Adipocyte (in vitro differentiated cells): Measurements from ENCODE around the gene TIAM1.
A peak's percentile ranks its signal among the peaks of the same experiment; 100 is the strongest.

Source experiments
- DNase-seq: peaks from one replicate; pipeline ENCODE4 v3.0.0-alpha.2; 2015; ENCODE audit warnings: low read depth
- H3K27me3 ChIP-seq: replicated peaks from 2 replicates; pipeline ENCODE4 v1.7.0; 2013; ENCODE audit warnings: mild to moderate bottlenecking, low read length, moderate library complexity; ENCODE audit not compliant: control insufficient read depth, insufficient read depth
- H3K36me3 ChIP-seq: 2 replicates; pipeline ENCODE4 v1.7.0; 2013; ENCODE audit warnings: low read length, mild to moderate bottlenecking, moderate library complexity; ENCODE audit not compliant: control insufficient read depth, insufficient read depth, severe bottlenecking
- H3K4me1 ChIP-seq: 2 replicates; pipeline ENCODE4 v1.7.0; 2013; ENCODE audit warnings: mild to moderate bottlenecking, low read length, moderate library complexity; ENCODE audit not compliant: control insufficient read depth, insufficient read depth
- H3K4me3 ChIP-seq: 2 replicates; pipeline ENCODE4 v1.7.0; 2013; ENCODE audit warnings: mild to moderate bottlenecking, low read length, moderate library complexity
- H3K9ac ChIP-seq: 2 replicates; pipeline ENCODE4 v1.7.0; 2013; ENCODE audit warnings: mild to moderate bottlenecking, low read length, moderate library complexity
- H3K9me3 ChIP-seq: 2 replicates; pipeline ENCODE4 v1.7.0; 2013; ENCODE audit warnings: mild to moderate bottlenecking, low read length, moderate library complexity; ENCODE audit not compliant: control insufficient read depth

TIAM1 gene

GRCh38 chr21:31295676-31296075, 48.4 kb downstream of the TIAM1 start:
- Histone ChIP-seq H3K9ac (no peak overlapping the region), H3K27me3 (no peaks in the 10 kb centered on the region), H3K4me1 (peaks cover 19% of the 10 kb centered on the region), H3K36me3 (no peaks in the 10 kb centered on the region), H3K9me3 (no peaks in the 10 kb centered on the region), H3K4me3 (no peak overlapping the region)
- DNase-seq = no peak

DNA sequence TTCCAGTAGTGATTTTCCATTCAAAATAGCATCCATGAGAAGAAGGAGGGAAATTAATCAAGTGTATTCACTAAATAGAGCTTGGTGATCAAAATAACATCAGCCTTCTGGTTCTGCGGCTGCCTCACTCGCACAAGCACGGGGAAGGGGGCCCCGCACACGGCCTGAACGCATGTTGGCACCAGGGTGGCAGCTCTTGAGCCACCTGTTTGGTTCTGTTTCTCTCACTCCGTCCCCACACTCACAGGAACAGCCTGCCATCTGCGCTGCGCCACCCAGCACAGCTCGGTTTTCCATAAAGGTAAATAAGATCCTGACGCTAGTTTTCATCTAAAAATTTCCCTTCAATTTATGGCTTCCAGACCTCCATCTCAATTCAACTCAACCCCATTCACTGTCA, 49.4 kb downstream of the TIAM1 start:
- no peak for DNase-seq
- Histone ChIP-seq H3K4me3 (no peak overlapping the region), H3K27me3 (no peaks in the 10 kb centered on the region), H3K9me3 (no peaks in the 10 kb centered on the region), H3K36me3 (no peaks in the 10 kb centered on the region), H3K4me1 (peaks cover 21% of the 10 kb centered on the region), H3K9ac (no peak overlapping the region)

DNA sequence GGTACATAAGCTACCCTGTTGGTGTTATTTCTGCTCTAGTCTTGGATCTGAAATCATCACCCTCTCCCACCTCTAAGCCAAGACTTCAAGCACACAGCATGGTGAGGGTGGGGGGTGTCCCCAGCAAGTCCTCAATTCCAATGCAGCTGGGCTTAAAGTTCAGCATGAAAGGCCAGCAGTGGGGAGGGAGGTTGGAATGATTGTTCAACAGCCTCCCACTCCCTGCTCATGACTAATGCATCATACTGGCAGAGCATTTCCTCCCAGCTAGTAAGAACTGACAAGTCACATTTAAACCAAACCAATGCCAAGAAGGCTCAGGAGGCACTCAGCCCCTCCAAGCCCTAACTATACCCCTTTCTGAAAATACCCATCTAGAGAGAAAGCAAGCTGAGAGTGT, 50.1 kb downstream of the TIAM1 start:
- DNase-seq = peak; percentile 82
- no peaks in the 10 kb centered on the region for H3K27me3 ChIP-seq
- H3K36me3 ChIP-seq = no peaks in the 10 kb centered on the region
- no peak overlapping the region for H3K9ac ChIP-seq
- H3K9me3 ChIP-seq = no peaks in the 10 kb centered on the region
- H3K4me3 ChIP-seq = peak overlapping the region; percentile 40
- peaks cover 21% of the 10 kb centered on the region for H3K4me1 ChIP-seq

DNA sequence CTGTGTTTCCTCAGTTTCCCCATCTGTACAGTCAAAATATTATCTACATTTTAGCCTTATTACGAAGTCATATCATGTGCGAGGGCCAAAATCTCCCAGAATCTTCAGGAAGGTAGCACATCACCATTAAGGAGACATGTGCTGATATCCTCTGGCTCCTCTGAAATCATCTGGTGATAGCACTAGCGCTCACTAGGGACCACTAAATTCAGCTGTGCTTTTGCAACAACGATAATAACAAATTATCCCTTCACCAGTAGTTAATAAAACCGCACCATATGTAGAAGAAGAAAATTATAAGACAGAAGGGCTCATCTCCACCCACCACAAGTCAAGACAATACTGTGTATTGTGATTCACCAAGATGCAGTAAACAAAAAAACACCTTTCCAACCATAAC, 53.3 kb downstream of the TIAM1 start:
- no peak overlapping the region for H3K4me3 ChIP-seq
- DNase-seq = no peak
- peaks cover 8% of the 10 kb centered on the region for H3K9me3 ChIP-seq
- H3K27me3 ChIP-seq = no peaks in the 10 kb centered on the region
- H3K9ac ChIP-seq = no peak overlapping the region
- H3K36me3 ChIP-seq = no peaks in the 10 kb centered on the region
- peaks cover 21% of the 10 kb centered on the region for H3K4me1 ChIP-seq

- Histone ChIP-seq H3K36me3 (no peaks in the 10 kb centered on the region), H3K4me3 (no peak overlapping the region), H3K4me1 (peaks cover 21% of the 10 kb centered on the region), H3K27me3 (no peaks in the 10 kb centered on the region), H3K9ac (no peak overlapping the region), H3K9me3 (peaks cover 8% of the 10 kb centered on the region)
- no peak for DNase-seq
These were observed 54.4 kb downstream of the TIAM1 start for GRCh38 chr21:31289702-31290101.

DNA sequence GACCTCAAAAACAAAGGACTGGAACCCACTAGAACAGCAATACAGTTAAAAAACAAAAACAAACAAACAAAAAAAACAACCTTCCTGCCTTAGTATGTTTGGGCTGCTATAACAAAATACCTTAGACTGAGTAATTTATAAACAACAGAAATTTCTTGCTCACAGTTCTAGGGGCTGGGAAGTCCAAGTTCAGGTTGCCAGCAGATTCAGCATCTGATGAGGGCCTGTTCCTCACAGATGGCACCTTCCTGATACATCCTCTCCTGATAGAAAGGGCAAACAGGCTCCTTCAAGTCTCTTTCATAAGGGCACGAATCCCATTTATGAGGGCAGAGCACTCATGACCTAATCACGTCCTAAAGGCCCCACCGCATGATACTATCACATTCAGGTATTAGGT, 55.9 kb downstream of the TIAM1 start:
- DNase-seq = no peak
- no peaks in the 10 kb centered on the region for H3K27me3 ChIP-seq
- H3K36me3 ChIP-seq = no peaks in the 10 kb centered on the region
- peaks cover 14% of the 10 kb centered on the region for H3K4me1 ChIP-seq
- H3K9me3 ChIP-seq = peaks cover 8% of the 10 kb centered on the region
- no peak overlapping the region for H3K9ac ChIP-seq
- no peak overlapping the region for H3K4me3 ChIP-seq

GRCh38 chr21:31287201-31287600, 56.9 kb downstream of the TIAM1 start:
- H3K36me3 ChIP-seq = no peaks in the 10 kb centered on the region

GRCh38 chr21:31286621-31287020, 57.4 kb downstream of the TIAM1 start:
- H3K4me1 ChIP-seq = peaks cover 23% of the 10 kb centered on the region
- DNase-seq = no peak
- no peaks in the 10 kb centered on the region for H3K27me3 ChIP-seq
- no peak overlapping the region for H3K9ac ChIP-seq
- H3K9me3 ChIP-seq = peaks cover 8% of the 10 kb centered on the region
- H3K4me3 ChIP-seq = no peak overlapping the region
- no peaks in the 10 kb centered on the region for H3K36me3 ChIP-seq

More at GRCh38 chr21:31287201-31287600, 56.9 kb downstream of the TIAM1 start:
- peaks cover 8% of the 10 kb centered on the region for H3K9me3 ChIP-seq
- no peak overlapping the region for H3K9ac ChIP-seq
- H3K4me3 ChIP-seq = no peak overlapping the region
- H3K27me3 ChIP-seq = no peaks in the 10 kb centered on the region
- peaks cover 23% of the 10 kb centered on the region for H3K4me1 ChIP-seq
- DNase-seq = no peak

DNA sequence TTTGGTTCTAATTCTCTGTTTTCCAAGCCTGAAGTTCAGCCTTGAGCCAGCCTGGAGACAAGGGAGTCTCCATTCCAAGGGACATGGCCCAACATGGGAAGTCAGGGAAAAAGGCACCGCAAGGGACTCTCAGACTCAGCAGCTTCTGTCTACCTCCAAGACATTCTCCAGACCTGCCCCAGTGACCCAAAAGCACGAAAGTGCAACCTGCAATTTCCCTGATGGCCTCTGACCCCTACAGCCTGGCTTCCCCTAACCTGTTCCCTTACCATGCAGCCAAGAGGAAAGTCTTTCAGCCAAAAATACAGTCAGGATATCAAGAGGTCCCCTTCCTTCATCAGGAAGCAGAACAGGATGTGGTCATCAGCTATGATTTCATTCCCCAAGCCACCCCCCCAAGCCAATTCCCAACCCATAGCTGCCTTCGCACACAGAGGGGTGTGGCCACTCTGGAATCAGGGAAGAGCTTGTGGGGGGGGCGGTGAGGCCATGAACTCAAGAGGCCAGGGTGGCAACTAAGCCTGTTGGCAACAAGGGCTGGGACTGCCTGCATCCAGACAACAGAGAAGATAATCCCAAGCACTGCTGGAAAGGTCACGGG, 59.2 kb downstream of the TIAM1 start:
- H3K4me3 ChIP-seq = no peak overlapping the region
- no peak overlapping the region for H3K9ac ChIP-seq
- peaks cover 8% of the 10 kb centered on the region for H3K9me3 ChIP-seq
- peaks cover 18% of the 10 kb centered on the region for H3K4me1 ChIP-seq
- no peaks in the 10 kb centered on the region for H3K36me3 ChIP-seq
- DNase-seq = no peak
- no peaks in the 10 kb centered on the region for H3K27me3 ChIP-seq

GRCh38 chr21:31283025-31283424, 61.0 kb downstream of the TIAM1 start:
- Histone ChIP-seq H3K9ac (no peak overlapping the region), H3K36me3 (no peaks in the 10 kb centered on the region), H3K4me3 (no peak overlapping the region), H3K4me1 (peaks cover 18% of the 10 kb centered on the region), H3K9me3 (peaks cover 4% of the 10 kb centered on the region), H3K27me3 (no peaks in the 10 kb centered on the region)
- no peak for DNase-seq

DNA sequence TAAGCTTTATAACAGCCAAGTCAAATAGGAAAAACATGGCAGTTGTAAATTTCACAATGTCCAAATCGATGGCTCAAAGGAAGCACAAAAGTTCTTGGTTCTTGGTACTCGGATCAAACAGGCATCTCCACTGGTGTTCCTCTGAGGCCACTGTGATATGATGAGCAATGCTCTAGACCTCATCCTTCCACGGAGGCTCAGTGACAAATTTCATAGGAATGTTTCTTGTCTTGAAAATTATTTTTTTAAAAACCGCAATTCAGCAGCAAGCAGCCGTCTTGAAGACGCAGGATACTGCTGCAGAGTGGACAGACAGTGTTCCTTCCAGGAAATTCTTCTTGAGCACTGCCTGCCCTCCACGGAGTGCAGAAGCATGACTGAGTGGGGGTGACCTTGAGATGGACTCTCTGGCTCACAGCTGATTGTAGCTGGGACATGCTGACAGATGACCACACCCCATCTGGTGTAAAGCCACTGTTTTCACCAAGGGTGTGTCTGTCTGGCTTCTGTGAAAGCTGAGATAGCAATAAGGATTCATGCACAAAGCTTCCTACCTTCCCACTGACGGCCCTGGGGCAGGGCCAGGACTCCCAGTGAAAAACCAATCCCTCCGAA, 61.9 kb downstream of the TIAM1 start:
- Histone ChIP-seq H3K9ac (no peak overlapping the region), H3K27me3 (no peaks in the 10 kb centered on the region), H3K4me3 (no peak overlapping the region), H3K9me3 (no peaks in the 10 kb centered on the region), H3K4me1 (peaks cover 18% of the 10 kb centered on the region), H3K36me3 (no peaks in the 10 kb centered on the region)
- peak; percentile 85 for DNase-seq

DNA sequence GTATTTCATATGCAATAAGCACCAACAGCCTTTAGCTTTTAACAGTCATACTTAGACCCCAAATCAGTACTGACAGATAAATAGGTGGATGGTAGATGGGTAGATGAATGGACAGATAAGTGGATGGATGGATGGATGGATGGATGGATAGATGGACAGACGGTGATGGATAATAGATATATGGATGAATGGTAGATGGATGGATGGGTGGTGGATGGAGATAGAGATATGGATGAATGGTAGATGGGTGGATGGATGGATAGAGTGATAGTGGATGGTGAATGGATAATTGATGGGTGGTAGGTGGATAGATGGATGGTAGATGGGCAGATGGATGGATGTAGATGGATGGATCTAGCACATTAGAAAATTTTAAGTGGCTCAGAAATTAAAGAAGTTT, 62.5 kb downstream of the TIAM1 start:
- H3K9me3 ChIP-seq = no peaks in the 10 kb centered on the region
- H3K9ac ChIP-seq = no peak overlapping the region
- H3K27me3 ChIP-seq = no peaks in the 10 kb centered on the region
- H3K4me1 ChIP-seq = peaks cover 18% of the 10 kb centered on the region
- DNase-seq = no peak
- no peak overlapping the region for H3K4me3 ChIP-seq
- H3K36me3 ChIP-seq = no peaks in the 10 kb centered on the region
